GM08714 (cell line): ENCODE results near the gene PIK3AP1.
"Not testable (repeated sequence)": the region's sequence is repeated elsewhere in the genome, so short reads cannot be mapped to it uniquely, and the experiment has no call there.

Source experiments
- H3K4me3 ChIP-seq: fragments of 200-500 bp; sonication (Bioruptor generic); 2 replicates; pipeline ENCODE4 v1.5.1; 2014; ENCODE audit warnings: mild to moderate bottlenecking, low read length, inconsistent platforms
- ZNF274 ChIP-seq: IDR thresholded peaks from 2 replicates; pipeline ENCODE4 v1.6.1; 2012; ENCODE audit warnings: mild to moderate bottlenecking, low read depth, low read length

The PIK3AP1 gene

DNA sequence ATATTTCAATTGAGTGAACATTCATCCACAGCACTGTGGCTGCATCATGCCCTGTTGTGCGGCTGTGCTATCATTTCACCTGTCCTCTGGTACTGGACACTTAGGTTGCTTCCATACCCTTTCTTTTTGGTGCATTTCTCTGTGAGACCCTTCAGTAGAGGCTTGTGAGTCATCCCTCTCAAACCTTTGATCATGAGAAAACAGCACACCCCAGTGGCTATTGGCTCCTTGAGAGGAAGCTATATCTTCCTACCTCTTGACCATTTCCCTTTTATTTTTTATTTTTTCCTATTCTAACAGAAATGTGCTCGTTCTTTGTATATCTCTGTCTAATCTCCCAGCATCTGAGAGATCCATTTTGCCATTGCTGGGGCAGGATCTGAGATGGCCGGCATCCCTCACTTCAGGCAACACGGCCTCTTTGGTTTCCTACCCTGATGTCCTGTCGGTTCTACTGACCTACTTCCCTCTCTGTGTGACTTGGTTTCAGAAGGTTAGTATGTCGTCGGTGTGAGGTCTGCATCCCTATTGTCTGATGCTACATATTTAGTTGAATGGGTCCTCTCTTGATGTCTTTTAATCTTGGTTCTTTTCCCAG is 23.8 kb upstream of the PIK3AP1 start:
- no peak overlapping the region for H3K4me3 ChIP-seq
- no peak for TF ChIP-seq ZNF274

DNA sequence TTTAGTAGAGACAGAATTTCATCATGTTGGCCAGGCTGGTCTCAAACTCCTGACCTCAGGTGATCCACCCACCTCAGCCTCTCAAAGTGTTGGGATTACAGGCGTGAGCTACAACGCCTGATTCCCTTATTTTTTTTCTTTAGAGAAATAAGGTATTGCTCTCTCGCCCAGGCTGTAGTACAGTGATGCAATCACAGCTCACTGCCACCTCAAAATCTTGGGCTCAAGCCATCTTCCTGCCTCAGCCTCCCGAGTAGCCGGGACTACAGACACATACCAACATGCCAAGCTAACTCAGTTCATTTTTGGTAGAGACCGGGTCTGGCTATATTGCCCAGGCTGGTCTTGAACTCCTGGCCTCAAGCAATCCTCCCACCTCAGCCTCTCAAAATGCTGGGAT is 21.2 kb upstream of the PIK3AP1 start:
- not testable (repeated sequence) for H3K4me3 ChIP-seq

DNA sequence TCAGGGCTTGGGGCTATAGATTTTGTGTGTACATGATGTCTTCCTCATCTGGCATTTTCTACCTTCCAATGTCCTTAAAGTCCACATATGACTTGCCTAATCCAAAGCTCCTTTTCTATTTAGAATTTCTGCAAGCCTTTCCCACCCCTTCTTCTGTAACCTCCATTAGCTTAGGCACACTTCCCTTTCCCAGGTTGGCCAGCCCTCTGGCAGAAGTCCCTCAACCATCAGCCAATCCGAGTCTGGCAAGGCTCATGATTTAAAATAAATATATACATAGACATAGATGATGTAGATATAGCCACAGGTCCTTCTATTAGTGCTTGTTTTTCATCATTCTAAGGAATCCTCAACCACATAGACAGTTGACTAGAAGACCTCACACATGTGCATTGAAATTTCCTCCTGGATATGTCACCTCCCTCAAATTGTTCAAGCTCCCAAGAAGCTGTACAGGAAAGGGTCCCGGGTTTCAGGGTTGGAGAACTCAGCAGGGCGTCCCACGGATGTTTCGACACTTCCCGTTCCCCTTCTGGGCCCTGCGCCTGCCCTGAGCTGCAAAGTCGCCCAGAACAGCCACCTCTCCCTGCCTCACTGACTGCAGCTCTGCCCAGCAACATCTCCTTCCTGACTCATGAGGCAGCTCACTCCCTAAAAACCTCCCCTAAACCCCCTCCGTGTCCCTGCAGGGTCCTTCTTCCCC is 20.4 kb upstream of the PIK3AP1 start:
- H3K4me3 ChIP-seq: no peak overlapping the region
- no peak for TF ChIP-seq ZNF274

DNA sequence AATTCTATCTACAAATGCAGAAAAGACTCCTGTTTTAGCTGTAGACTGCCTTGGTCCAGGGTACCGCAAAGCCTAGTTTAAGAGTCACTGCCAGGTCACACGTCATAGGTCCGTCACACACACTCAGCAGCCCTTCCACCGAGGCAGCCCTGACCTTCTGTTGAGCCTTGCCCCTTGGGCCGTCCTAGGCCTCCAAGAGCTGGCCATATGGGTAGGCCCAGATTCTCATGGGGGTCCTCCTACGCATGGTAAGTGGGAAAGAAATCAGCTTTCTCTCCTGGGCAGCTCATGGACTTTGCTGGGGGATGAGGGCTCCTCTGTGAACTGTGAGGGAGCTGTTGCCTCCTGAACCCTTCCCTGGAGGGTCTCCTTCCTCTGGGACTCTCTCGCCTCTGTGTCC is 19.8 kb upstream of the PIK3AP1 start:
- H3K4me3 ChIP-seq: no peak overlapping the region

DNA sequence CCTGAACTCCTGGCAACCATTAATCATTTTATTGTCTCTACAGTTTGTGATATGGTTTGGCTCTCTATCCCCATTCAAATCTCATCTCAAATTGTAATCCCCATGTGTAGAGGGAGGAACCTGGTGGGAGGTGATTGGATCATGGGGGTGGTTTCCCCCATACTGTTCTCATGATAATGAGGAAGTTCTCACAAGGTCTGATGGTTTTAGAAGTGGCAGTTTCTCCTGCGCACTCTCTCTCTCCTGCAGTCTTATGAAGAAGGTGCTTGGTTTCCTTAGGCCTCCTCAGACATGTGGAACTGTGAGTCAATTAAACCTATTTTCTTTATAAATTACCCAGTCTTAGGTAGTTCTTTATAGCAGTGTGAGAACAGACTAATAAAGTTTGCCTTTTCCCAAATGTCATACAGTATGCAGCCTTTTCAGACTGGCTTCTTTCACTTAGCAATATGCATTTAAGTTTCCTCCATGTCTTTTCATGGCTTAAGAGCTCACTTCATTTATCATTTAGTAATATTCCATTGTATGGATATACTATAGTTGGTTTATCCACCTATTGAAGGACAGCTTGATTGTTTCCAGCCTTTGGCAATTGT is 17.1 kb upstream of the PIK3AP1 start:
- peak overlapping the region; percentile 43; the same call in 1 of the 2 replicates for H3K4me3 ChIP-seq

More for the DNA sequence above, 19.8 kb upstream of the PIK3AP1 start:
- no peak for TF ChIP-seq ZNF274

DNA sequence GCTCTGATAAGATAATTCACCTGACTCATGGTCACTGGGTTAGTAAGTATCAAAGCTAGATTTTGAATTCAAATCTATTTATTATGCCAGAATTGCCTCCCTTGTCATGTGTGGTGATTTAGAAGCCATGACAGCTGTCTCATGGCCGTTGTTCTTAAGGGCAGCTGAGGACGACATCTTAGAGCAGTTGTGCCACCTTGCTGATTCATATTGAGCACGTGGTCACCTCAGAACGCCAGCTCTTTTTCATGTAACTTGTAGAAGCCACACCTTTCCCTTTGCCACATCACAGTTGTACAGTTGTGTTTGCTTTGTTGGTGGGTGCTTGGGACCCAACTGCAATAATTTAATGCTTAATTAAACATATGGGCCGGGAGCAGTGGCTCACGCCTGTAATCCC is 4.3 kb upstream of the PIK3AP1 start:
- no peak overlapping the region for H3K4me3 ChIP-seq
- no peak for TF ChIP-seq ZNF274

DNA sequence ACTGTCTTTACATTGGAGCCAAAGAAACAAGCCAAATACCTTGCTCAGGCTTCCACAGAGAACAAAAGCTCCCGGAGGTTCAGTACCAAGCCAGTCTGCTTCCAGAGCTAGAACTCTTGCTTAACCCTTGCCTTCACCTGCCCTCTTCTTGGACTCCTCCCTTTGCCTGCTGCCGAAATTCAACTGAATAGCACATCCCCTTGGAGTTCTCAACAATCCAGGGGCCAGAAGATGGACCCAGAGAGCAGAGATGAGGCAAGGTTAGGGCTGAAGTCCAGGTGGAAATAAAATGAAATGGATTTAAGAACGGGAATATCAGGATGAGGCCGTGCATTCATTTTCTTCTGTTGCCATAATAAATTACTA is 876 bp upstream of the PIK3AP1 start:
- peak overlapping the region; percentile 73; the same call in 1 of the 2 replicates for H3K4me3 ChIP-seq

DNA sequence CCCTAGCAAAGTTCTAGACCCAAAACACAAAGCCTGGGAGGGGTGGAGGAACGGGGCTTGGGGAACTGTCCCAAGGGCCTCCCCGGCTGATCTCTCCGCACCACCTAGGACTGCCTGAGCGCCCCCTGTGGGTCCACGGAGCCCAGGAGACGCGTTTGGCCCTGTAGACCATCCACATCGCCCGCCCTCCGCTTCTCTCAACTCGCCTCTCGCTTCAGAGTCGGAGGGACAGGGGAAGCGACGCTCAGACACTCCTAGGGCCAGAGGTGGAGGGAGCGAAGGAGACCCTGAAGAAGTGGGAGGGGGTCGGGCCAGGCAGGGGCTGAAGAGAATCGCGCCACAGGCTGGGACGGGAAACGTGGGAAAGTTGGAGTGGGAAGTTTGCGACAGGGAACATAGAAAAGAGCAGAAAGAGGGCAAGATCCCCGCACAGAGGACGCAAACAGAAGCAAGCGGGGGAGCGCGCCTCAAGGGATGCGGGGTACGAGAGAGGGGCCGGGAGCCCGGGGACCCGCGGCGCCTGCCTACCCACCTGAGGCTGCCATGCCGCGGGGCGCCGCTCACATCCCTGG is 378 bp downstream of the PIK3AP1 start:
- TF ChIP-seq ZNF274: no peak

More for the DNA sequence above, 876 bp upstream of the PIK3AP1 start:
- TF ChIP-seq ZNF274: no peak

DNA sequence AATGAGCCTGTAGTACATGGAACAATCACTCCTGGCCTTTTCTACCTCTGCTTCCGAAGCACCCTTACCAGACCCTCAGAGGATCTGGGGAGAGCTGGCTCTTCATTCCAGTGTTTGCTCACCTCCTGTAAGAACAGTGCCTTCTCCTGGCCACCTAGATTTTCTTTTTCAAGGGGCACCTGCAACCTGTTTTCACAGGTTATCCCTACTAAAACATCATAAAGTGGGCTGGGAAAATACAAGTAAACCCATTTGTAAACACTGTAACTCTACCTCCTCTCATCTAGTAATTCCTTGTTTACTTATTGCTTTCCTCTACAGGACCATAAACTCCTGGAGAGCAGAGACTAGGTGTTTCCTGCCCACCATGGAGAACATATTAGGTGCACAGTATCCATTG is 1.1 kb downstream of the PIK3AP1 start:
- H3K4me3 ChIP-seq: peak overlapping the region; percentile 73; the same call in 1 of the 2 replicates
- TF ChIP-seq ZNF274: no peak

More for the DNA sequence above, 378 bp downstream of the PIK3AP1 start:
- H3K4me3 ChIP-seq: peak overlapping the region; percentile 73

DNA sequence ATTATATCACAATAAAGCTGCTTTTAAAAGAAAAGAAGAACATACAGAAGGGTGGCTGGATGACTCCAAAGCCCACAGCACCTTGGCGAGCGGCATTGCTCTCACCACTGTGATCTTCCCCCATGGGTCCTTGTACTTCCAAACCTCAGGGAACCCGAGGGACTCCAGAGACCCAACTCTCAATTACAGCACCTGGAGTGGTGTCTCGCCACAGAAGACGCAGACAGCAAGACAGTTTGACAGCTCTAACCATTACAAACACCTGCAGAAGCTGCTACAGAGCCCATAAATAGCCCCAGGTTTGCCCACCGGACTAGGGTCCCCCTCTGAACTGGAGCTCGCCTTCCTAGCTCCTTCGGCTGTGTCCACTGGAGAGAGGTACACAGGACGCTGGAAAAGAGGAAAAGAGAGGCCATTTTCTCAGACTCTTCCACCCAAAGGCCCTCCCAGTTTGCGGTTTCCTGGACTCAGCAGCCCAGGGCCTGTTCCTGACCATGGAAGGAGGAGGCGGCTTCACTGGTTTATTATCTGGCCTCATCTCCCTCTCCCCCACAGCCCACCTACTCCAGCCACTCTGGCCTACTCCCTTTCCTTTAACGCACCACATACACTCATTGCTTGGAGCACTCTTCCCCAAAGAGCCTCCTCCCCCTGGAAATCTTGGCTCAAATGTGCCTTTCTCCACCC is 1.9 kb downstream of the PIK3AP1 start:
- H3K4me3 ChIP-seq: peak overlapping the region; percentile 73; the same call in 1 of the 2 replicates
- no peak for TF ChIP-seq ZNF274

DNA sequence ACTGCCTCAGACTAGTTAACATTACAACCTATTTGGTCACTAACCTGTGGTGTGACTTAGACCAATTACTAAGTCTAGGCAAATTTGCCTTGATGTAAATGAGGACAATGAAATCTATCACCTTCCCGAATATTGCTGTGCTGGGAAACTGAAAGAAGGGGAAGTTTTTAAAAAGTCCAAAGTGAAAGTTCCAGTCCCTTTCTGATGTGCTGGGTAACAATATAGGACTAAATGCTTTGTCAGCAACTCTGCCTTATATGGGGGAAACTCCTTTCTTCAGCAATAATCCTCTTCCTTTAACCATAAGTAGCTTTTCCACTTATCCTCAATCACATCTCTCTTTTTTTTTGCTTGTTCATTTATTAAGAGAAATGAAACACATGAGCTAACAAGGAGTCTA is 3.9 kb downstream of the PIK3AP1 start:
- no peak for TF ChIP-seq ZNF274
- no peak overlapping the region for H3K4me3 ChIP-seq

DNA sequence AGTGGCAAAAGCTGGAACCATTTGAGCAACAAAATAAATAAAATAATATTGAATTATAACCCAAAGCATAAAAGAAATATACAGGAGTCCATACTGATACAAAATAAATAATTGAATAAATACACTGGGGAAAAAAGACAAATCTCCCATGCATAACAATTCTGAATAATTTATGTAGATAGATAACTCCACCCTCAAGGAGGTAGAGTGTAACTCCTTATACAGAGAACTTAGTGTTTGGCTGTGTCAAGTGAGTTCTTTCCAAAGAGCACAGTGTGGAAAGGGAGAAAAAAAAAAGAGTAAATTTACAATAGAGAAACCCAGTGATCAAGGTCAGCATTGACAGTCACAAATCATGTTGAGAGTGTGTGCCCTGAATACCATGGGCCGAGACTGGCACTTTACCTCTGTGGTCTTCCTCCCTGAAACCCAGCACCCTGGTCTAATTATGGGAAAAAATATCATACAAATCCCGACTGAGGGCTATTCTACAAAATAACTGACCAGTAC is 5.5 kb downstream of the PIK3AP1 start:
- H3K4me3 ChIP-seq: no peak overlapping the region
- TF ChIP-seq ZNF274: no peak

DNA sequence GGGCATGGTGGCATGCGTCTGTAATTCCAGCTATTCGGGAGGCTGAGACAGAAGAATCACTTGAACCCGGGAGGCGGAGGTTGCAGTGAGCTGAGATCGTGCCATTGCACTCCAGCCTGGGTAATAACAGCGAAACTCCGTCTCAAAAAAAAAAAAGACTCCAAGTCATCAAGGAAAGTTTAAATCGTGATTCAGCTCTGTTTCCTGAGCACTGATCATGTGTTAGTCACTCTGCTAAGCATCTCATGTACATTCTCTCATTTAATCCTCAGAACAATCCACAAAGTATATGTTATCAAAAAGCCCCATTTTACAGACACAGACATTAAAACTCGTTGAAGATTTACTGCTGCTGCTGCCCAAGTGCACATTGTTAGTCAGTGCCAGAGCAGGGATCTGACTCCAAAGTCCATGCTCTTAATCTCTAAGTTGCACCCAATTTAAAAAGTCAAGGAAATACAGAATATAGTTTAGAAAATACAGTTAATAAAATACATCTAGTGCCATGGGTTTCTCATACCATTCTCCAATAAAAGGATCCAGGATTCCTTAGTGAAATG is 6.2 kb downstream of the PIK3AP1 start:
- H3K4me3 ChIP-seq: no peak overlapping the region
- no peak for TF ChIP-seq ZNF274

DNA sequence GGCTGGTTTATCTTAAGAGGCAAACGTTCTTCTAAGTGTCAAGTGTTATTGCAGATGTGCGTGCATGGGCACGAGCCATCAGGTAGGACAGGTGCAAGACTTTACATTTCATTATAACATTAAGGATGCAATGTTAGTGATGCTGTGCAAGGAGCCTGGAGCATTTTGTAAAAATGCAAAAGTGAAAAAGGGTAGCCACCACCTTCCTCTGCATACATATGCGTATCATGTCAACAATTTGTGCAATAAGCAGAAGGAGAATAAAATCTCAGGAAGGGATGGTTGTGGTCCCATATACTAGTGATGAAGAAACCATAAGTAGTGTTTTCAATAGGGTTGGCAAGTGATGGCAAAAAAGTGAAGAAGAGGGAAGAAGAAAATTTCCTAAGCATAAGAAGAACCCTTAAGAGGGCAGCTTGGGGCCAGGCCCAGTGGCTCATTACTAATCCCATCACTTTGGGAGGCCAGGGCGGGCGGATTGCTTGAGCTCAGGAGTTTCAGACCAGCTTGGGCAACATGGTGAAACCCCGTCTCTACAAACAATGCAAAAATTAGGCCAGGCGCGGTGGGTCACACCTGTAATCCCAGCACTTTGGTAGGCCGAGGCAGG is 7.5 kb downstream of the PIK3AP1 start:
- no peak overlapping the region for H3K4me3 ChIP-seq
- TF ChIP-seq ZNF274: no peak
